Lower leg skin (tissue), 4 donors: Measurements from ENCODE around the gene MAMSTR. TPM values are rescaled to one million over a fixed set of nuclear protein-coding genes. Genes with fewer than 3 reads are reported as not detected.

Experiments used
- DNase-seq, 2 donors: peaks; one replicate each; pipeline ENCODE4 v3.0.0-alpha.2; 2019; ENCODE audit warnings: low spot score in 2 of 2
- H3K4me3 ChIP-seq: fragments of 200-600 bp; sonication (generic); 2 replicates; pipeline ENCODE4 v1.5.1; 2017; ENCODE audit warnings: mild to moderate bottlenecking, low read depth; ENCODE audit not compliant: poor library complexity, severe bottlenecking
- POLR2A ChIP-seq, 2 donors: fragments of 450-650 bp; IDR thresholded peaks; one replicate each; pipeline ENCODE4 v1.6.1; 2016 to 2017; ENCODE audit warnings: antibody characterized with exemption in 2 of 2, mild to moderate bottlenecking in 1 of 2, moderate library complexity in 1 of 2
- WGBS, 2 donors: methylation state at CpG; one replicate each; pipeline ENCODE4 v1.1.5; 2018; 5-methylcytosine and 5-hydroxymethylcytosine counted together
- intact Hi-C: fragments of 100-400 bp; cut with DNase I; formaldehyde crosslinking; loops from one replicate; pipeline ENCODE4 v1.15.0; 2023; ENCODE audit warnings: low total_unique reads
- total RNA-seq, 4 donors: library from RNA; depleted of rRNA; stranded (reverse); fragments of >200 nt; gene quantifications; one replicate each; pipeline ENCODE4 v1.1.0, GENCODE V29; 2016
- TF ChIP-seq, protein P1 (sequence below), 3 donors: fragments of 450-650 bp; IDR thresholded peaks; one replicate each; pipeline ENCODE4 v1.5.1; 2016; ENCODE audit warnings: antibody characterized with exemption in 3 of 3, mild to moderate bottlenecking in 3 of 3, moderate library complexity in 2 of 3

Gene MAMSTR
- total RNA-seq, 4 donors from 2014 or later: 0.42 to 0.74 (median 0.63) TPM

DNA sequence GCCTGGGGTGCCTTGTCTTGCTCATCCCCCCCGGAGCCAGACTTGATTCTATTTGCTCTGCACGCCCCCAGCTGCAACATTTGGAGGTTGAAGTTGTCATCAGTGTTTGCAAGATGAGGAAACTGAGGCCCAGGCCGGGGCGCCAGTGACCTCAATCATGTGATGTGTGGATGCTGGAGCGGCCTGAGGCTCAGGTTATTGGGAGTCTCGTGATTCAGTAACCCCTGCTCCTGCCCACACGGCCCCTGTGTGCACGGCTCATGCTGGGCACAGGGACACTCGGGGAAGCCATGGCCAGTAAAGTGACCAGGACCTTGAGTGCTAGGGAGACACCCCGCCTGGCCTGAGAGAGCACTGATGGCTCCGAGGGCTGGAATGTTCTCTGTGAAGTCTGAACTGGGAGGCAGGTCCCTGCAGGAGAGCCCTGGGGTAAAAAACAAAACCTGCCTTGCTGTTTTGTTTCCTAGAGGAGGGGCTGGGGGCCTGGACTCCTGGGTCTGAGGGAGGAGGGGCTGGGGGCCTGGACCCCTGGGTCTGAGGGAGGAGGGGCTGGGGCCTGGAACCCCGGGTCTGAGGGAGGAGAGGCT lies 37.7 kb upstream of the MAMSTR start:
- H3K4me3 ChIP-seq: no peak overlapping the region
- no peak for DNase-seq
- WGBS, 2 donors: 84 to 85% methylated on average over 12 of the region's 12 CpGs
- TF ChIP-seq, protein P1, sequence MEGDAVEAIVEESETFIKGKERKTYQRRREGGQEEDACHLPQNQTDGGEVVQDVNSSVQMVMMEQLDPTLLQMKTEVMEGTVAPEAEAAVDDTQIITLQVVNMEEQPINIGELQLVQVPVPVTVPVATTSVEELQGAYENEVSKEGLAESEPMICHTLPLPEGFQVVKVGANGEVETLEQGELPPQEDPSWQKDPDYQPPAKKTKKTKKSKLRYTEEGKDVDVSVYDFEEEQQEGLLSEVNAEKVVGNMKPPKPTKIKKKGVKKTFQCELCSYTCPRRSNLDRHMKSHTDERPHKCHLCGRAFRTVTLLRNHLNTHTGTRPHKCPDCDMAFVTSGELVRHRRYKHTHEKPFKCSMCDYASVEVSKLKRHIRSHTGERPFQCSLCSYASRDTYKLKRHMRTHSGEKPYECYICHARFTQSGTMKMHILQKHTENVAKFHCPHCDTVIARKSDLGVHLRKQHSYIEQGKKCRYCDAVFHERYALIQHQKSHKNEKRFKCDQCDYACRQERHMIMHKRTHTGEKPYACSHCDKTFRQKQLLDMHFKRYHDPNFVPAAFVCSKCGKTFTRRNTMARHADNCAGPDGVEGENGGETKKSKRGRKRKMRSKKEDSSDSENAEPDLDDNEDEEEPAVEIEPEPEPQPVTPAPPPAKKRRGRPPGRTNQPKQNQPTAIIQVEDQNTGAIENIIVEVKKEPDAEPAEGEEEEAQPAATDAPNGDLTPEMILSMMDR (IDR thresholded peaks at IDR 0.05): no peak
- TF ChIP-seq POLR2A (IDR thresholded peaks at IDR 0.05): no peak
- intact Hi-C loops: no loop called here

GRCh38 chr19:48756686-48757085 lies 37.2 kb upstream of the MAMSTR start:
- DNase-seq: no peak
- no peak overlapping the region for H3K4me3 ChIP-seq
- 78 to 81% methylated on average over 8 to 9 of the region's 9 CpGs for WGBS, 2 donors
- TF ChIP-seq, protein P1 (IDR thresholded peaks at IDR 0.05): no peak
- TF ChIP-seq POLR2A (IDR thresholded peaks at IDR 0.05): no peak
- intact Hi-C loops: no loop called here

- intact Hi-C loops: no loop called here
- no peak for DNase-seq
- TF ChIP-seq, protein P1 (IDR thresholded peaks at IDR 0.05): no peak
- TF ChIP-seq POLR2A (IDR thresholded peaks at IDR 0.05): no peak
- H3K4me3 ChIP-seq: no peak overlapping the region
- WGBS, 2 donors: 94% methylated on average over 10 of the region's 11 CpGs
Observed at GRCh38 chr19:48756212-48756611, 36.7 kb upstream of the MAMSTR start.

- intact Hi-C loops: no loop called here
- DNase-seq: no peak
- TF ChIP-seq, protein P1 (IDR thresholded peaks at IDR 0.05): no peak
- no peak for TF ChIP-seq POLR2A (IDR thresholded peaks at IDR 0.05)
- 68 to 79% methylated on average over 5 of the region's 5 CpGs for WGBS, 2 donors
- H3K4me3 ChIP-seq: no peak overlapping the region
Observed at GRCh38 chr19:48755787-48756186, 36.3 kb upstream of the MAMSTR start.

- no peak within 1 kb of the TSS for H3K4me3 ChIP-seq
- 79 to 81% methylated on average over 4 of the region's 4 CpGs for WGBS, 2 donors
- DNase-seq: no peak
- TF ChIP-seq, protein P1 (IDR thresholded peaks at IDR 0.05): no peak
- no peak for TF ChIP-seq POLR2A (IDR thresholded peaks at IDR 0.05)
- intact Hi-C loops: no loop called here
Observed at GRCh38 chr19:48755084-48755641, 35.6 kb upstream of the MAMSTR start, which contains the start of gene FGF21. TSS of gene FGF21 (plus strand) at chr19:48755524. CDS start at chr19:48756237, 713 bp downstream.
